ENCODE results near the gene AUTS2.

AUTS2 gene

GRCh38 chr7:70242826-70243225, 644.6 kb downstream of the AUTS2 start:
- TF ChIP-seq GABPA (IDR thresholded peaks at IDR 0.05; ENCODE audit: low read depth) (no peak), CTCF (IDR thresholded peaks at IDR 0.05; ENCODE audit: insufficient read depth, low read length) (no peak), SPI1 (IDR thresholded peaks at IDR 0.05; ENCODE audit: borderline replicate concordance, low read depth) (no peak), POLR2AphosphoS5 (IDR thresholded peaks at IDR 0.05; ENCODE audit: low read depth) (no peak), REST (IDR thresholded peaks at IDR 0.05; ENCODE audit: insufficient replicate concordance, low read depth) (no peak)
- Histone ChIP-seq H3K27me3 (ENCODE audit: insufficient read depth, poor library complexity, severe bottlenecking) (no peaks in the 10 kb centered on the region), H3K4me3 (replicated peaks; ENCODE audit: insufficient read depth, low read length) (no peak overlapping the region), H3K27ac (replicated peaks) (no peak overlapping the region)
- DNase-seq (ENCODE audit: low read depth in 1 of 2, low spot score in 1 of 2), result no peak

- Histone ChIP-seq H3K4me3 (replicated peaks; ENCODE audit: insufficient read depth, low read length) (no peak overlapping the region), H3K27me3 (ENCODE audit: insufficient read depth, poor library complexity, severe bottlenecking) (no peaks in the 10 kb centered on the region), H3K27ac (replicated peaks) (no peak overlapping the region)
- no peak for DNase-seq (ENCODE audit: low read depth in 1 of 2, low spot score in 1 of 2)
- TF ChIP-seq GABPA (IDR thresholded peaks at IDR 0.05; ENCODE audit: low read depth) (no peak), CTCF (IDR thresholded peaks at IDR 0.05; ENCODE audit: insufficient read depth, low read length) (no peak), REST (IDR thresholded peaks at IDR 0.05; ENCODE audit: insufficient replicate concordance, low read depth) (no peak), POLR2AphosphoS5 (IDR thresholded peaks at IDR 0.05; ENCODE audit: low read depth) (no peak), SPI1 (IDR thresholded peaks at IDR 0.05; ENCODE audit: borderline replicate concordance, low read depth) (no peak)
Measured at GRCh38 chr7:70243443-70243842, 645.2 kb downstream of the AUTS2 start.

GRCh38 chr7:70257921-70258320, 659.6 kb downstream of the AUTS2 start:
- TF ChIP-seq GABPA (IDR thresholded peaks at IDR 0.05; ENCODE audit: low read depth) (no peak), POLR2AphosphoS5 (IDR thresholded peaks at IDR 0.05; ENCODE audit: low read depth) (no peak), SPI1 (IDR thresholded peaks at IDR 0.05; ENCODE audit: borderline replicate concordance, low read depth) (no peak), REST (IDR thresholded peaks at IDR 0.05; ENCODE audit: insufficient replicate concordance, low read depth) (no peak), CTCF (IDR thresholded peaks at IDR 0.05; ENCODE audit: insufficient read depth, low read length) (no peak)
- Histone ChIP-seq H3K4me3 (replicated peaks; ENCODE audit: insufficient read depth, low read length) (no peak overlapping the region), H3K27ac (replicated peaks) (no peak overlapping the region), H3K27me3 (ENCODE audit: insufficient read depth, poor library complexity, severe bottlenecking) (no peaks in the 10 kb centered on the region)
- DNase-seq (ENCODE audit: low read depth in 1 of 2, low spot score in 1 of 2), result no peak

Data from HL-60 (cell line).